Neural progenitor cell (in vitro differentiated cells): ENCODE results near the gene FYB1. TPM values are rescaled to one million over a fixed set of nuclear protein-coding genes. Genes with fewer than 3 reads are reported as not detected.
"Not testable (repeated sequence)": the region's sequence is repeated elsewhere in the genome, so short reads cannot be mapped to it uniquely, and the experiment has no call there.

Experiments used
- DNase-seq: peaks from one replicate; pipeline ENCODE4 v3.0.0-alpha.2; 2016; ENCODE audit warnings: low spot score
- H2AFZ ChIP-seq: fragments of 200-600 bp; sonication (generic); replicated peaks from 2 replicates; pipeline ENCODE4 v1.6.1; 2016; ENCODE audit warnings: antibody characterized with exemption
- H3F3A ChIP-seq: fragments of 200-600 bp; sonication (generic); 2 replicates; pipeline ENCODE4 v1.6.1; 2016; ENCODE audit warnings: antibody characterized with exemption, low read depth
- H3K27ac ChIP-seq: fragments of 200-600 bp; sonication (generic); 2 replicates; pipeline ENCODE4 v1.5.1; 2016; ENCODE audit warnings: mild to moderate bottlenecking
- H3K27me3 ChIP-seq: fragments of 200-600 bp; sonication (generic); 2 replicates; pipeline ENCODE4 v1.6.1; 2016; ENCODE audit warnings: mild to moderate bottlenecking, moderate library complexity
- H3K36me3 ChIP-seq: fragments of 200-600 bp; sonication (generic); 2 replicates; pipeline ENCODE4 v1.5.1; 2016
- H3K4me1 ChIP-seq: fragments of 200-600 bp; sonication (generic); 2 replicates; pipeline ENCODE4 v1.6.1; 2016; ENCODE audit warnings: mixed run types
- H3K4me2 ChIP-seq: fragments of 200-600 bp; sonication (generic); 2 replicates; pipeline ENCODE4 v1.6.1; 2016
- H3K4me3 ChIP-seq: fragments of 200-600 bp; sonication (generic); 2 replicates; pipeline ENCODE4 v1.5.1; 2016
- H3K79me2 ChIP-seq: fragments of 200-600 bp; sonication (generic); 2 replicates; pipeline ENCODE4 v1.6.1; 2016; ENCODE audit warnings: low read depth
- H3K9ac ChIP-seq: fragments of 200-600 bp; sonication (generic); 2 replicates; pipeline ENCODE4 v1.6.1; 2016
- H3K9me3 ChIP-seq: fragments of 200-600 bp; sonication (generic); 2 replicates; pipeline ENCODE4 v1.5.1; 2016; ENCODE audit warnings: low read depth
- H4K20me1 ChIP-seq: fragments of 200-600 bp; sonication (generic); 2 replicates; pipeline ENCODE4 v1.6.1; 2016; ENCODE audit warnings: low read depth
- H3K27ac Mint-ChIP-seq: 3 replicates; pipeline ENCODE4 v1.8.0; 2021; ENCODE audit warnings: mixed read lengths
- H3K27me3 Mint-ChIP-seq: 2 replicates; pipeline ENCODE4 v1.8.0; 2022; ENCODE audit warnings: low read depth, mild to moderate bottlenecking, inconsistent platforms, moderate library complexity, mixed read lengths; ENCODE audit not compliant: insufficient read depth
- H3K36me3 Mint-ChIP-seq: 3 replicates; pipeline ENCODE4 v1.8.0; 2021; ENCODE audit warnings: mixed read lengths
- H3K4me1 Mint-ChIP-seq: 3 replicates; pipeline ENCODE4 v1.8.0; 2021; ENCODE audit warnings: mixed read lengths
- H3K4me3 Mint-ChIP-seq: 3 replicates; pipeline ENCODE4 v1.8.0; 2021; ENCODE audit warnings: mild to moderate bottlenecking, moderate library complexity, mixed read lengths
- H3K9me3 Mint-ChIP-seq: 3 replicates; pipeline ENCODE4 v1.8.0; 2020; ENCODE audit warnings: mixed read lengths
- EZH2 ChIP-seq: fragments of 200-600 bp; sonication (generic); IDR thresholded peaks from 2 replicates; pipeline ENCODE4 v1.6.1; 2017; ENCODE audit warnings: antibody characterized with exemption, mild to moderate bottlenecking, moderate library complexity
- EZH2phosphoT487 ChIP-seq: fragments of 200-600 bp; sonication (generic); IDR thresholded peaks from 2 replicates; pipeline ENCODE4 v1.6.1; 2017; ENCODE audit warnings: antibody characterized with exemption
- total RNA-seq: library from RNA; depleted of rRNA; stranded (reverse); fragments of >200 nt; gene quantifications from 2 replicates; pipeline ENCODE4 v1.2.3, GENCODE V29; 2015; ENCODE audit warnings: low replicate concordance
- TF ChIP-seq, protein P1 (sequence below): fragments of 200-600 bp; sonication (generic); IDR thresholded peaks from 2 replicates; pipeline ENCODE4 v1.5.1; 2017; ENCODE audit warnings: antibody characterized with exemption, mild to moderate bottlenecking

FYB1 gene
- total RNA-seq, 1 donor from 2014 or later: not detected

- TF ChIP-seq, protein P1, sequence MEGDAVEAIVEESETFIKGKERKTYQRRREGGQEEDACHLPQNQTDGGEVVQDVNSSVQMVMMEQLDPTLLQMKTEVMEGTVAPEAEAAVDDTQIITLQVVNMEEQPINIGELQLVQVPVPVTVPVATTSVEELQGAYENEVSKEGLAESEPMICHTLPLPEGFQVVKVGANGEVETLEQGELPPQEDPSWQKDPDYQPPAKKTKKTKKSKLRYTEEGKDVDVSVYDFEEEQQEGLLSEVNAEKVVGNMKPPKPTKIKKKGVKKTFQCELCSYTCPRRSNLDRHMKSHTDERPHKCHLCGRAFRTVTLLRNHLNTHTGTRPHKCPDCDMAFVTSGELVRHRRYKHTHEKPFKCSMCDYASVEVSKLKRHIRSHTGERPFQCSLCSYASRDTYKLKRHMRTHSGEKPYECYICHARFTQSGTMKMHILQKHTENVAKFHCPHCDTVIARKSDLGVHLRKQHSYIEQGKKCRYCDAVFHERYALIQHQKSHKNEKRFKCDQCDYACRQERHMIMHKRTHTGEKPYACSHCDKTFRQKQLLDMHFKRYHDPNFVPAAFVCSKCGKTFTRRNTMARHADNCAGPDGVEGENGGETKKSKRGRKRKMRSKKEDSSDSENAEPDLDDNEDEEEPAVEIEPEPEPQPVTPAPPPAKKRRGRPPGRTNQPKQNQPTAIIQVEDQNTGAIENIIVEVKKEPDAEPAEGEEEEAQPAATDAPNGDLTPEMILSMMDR: no peak
- Mint-ChIP-seq H3K4me3 (no peak overlapping the region), H3K4me1 (no peaks in the 10 kb centered on the region), H3K27me3 (peaks cover 2% of the 10 kb centered on the region), H3K27ac (no peak overlapping the region), H3K36me3 (no peaks in the 10 kb centered on the region), H3K9me3 (no peaks in the 10 kb centered on the region)
- no peaks in the 10 kb centered on the region for H3K4me1 ChIP-seq
- no peaks in the 10 kb centered on the region for H4K20me1 ChIP-seq
- no peak overlapping the region for H3K4me3 ChIP-seq
- no peak for DNase-seq
- no peaks in the 10 kb centered on the region for H3K36me3 ChIP-seq
- H3K27ac ChIP-seq: no peak overlapping the region
- no peak overlapping the region for H3K4me2 ChIP-seq
- H3K9ac ChIP-seq: no peak overlapping the region
- H2AFZ ChIP-seq: no peak overlapping the region
- H3K9me3 ChIP-seq: no peaks in the 10 kb centered on the region
- no peaks in the 10 kb centered on the region for H3K27me3 ChIP-seq
- H3F3A ChIP-seq: no peaks in the 10 kb centered on the region
- no peaks in the 10 kb centered on the region for H3K79me2 ChIP-seq
Observed at GRCh38 chr5:39186289-39186688, 33.1 kb downstream of the FYB1 start.

DNA sequence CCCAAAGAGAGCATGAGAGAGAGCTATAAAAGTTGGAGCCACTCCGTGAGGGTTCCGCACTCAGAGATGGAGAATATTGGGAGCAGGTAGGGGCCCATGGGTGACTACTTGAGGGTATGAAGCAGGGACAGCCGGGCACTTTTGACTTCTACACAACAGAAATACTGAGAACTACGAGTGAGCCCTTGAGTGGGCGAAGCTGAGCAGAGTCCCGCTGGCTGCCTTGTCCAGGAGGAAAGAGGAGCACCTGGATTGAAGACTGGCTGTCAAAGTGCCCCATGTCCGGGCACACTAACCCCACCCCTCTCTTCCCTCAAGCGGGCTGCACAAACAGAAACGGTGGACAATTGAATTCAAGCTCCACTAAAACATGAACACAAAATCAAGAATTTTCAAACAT, 33.6 kb downstream of the FYB1 start:
- Mint-ChIP-seq H3K36me3 (no peaks in the 10 kb centered on the region), H3K4me1 (no peaks in the 10 kb centered on the region), H3K27me3 (peaks cover 2% of the 10 kb centered on the region), H3K4me3 (no peak overlapping the region), H3K9me3 (no peaks in the 10 kb centered on the region), H3K27ac (no peak overlapping the region)
- no peak overlapping the region for H3K27ac ChIP-seq
- no peak overlapping the region for H2AFZ ChIP-seq
- H3K79me2 ChIP-seq: no peaks in the 10 kb centered on the region
- H3K27me3 ChIP-seq: no peaks in the 10 kb centered on the region
- H3K4me2 ChIP-seq: no peak overlapping the region
- no peak for TF ChIP-seq EZH2phosphoT487
- TF ChIP-seq, protein P1: no peak
- no peak for TF ChIP-seq EZH2
- no peaks in the 10 kb centered on the region for H3K4me1 ChIP-seq
- no peaks in the 10 kb centered on the region for H3K36me3 ChIP-seq
- H4K20me1 ChIP-seq: no peaks in the 10 kb centered on the region
- no peak overlapping the region for H3K9ac ChIP-seq
- no peak overlapping the region for H3K4me3 ChIP-seq
- no peaks in the 10 kb centered on the region for H3F3A ChIP-seq
- H3K9me3 ChIP-seq: no peaks in the 10 kb centered on the region
- DNase-seq: no peak

GRCh38 chr5:39179561-39179960, 39.8 kb downstream of the FYB1 start:
- H2AFZ ChIP-seq, H3K36me3 ChIP-seq, H3K27ac Mint-ChIP-seq: not testable (repeated sequence)

GRCh38 chr5:39178861-39179260, 40.5 kb downstream of the FYB1 start:
- Histone ChIP-seq H4K20me1 (no peaks in the 10 kb centered on the region), H3K4me3 (no peak overlapping the region), H3K36me3 (no peaks in the 10 kb centered on the region), H3K4me2 (no peak overlapping the region), H3K79me2 (no peaks in the 10 kb centered on the region), H2AFZ (no peak overlapping the region), H3K27ac (no peak overlapping the region), H3K27me3 (no peaks in the 10 kb centered on the region), H3K9me3 (no peaks in the 10 kb centered on the region), H3K4me1 (no peaks in the 10 kb centered on the region), H3K9ac (no peak overlapping the region), H3F3A (no peaks in the 10 kb centered on the region)
- H3K9me3 Mint-ChIP-seq: no peaks in the 10 kb centered on the region
- TF ChIP-seq, protein P1: no peak
- TF ChIP-seq EZH2phosphoT487: no peak
- TF ChIP-seq EZH2: no peak
- no peak overlapping the region for H3K4me3 Mint-ChIP-seq
- peaks cover 3% of the 10 kb centered on the region for H3K4me1 Mint-ChIP-seq
- no peaks in the 10 kb centered on the region for H3K27me3 Mint-ChIP-seq
- H3K27ac Mint-ChIP-seq: no peak overlapping the region
- no peaks in the 10 kb centered on the region for H3K36me3 Mint-ChIP-seq
- no peak for DNase-seq

More at GRCh38 chr5:39179561-39179960, 39.8 kb downstream of the FYB1 start:
- not testable (repeated sequence) for H3K9me3 ChIP-seq, H3K9ac ChIP-seq, DNase-seq, H3K4me3 ChIP-seq, H4K20me1 ChIP-seq, H3K4me3 Mint-ChIP-seq, H3K36me3 Mint-ChIP-seq, H3F3A ChIP-seq, H3K27me3 Mint-ChIP-seq, H3K9me3 Mint-ChIP-seq, H3K4me1 ChIP-seq, H3K27ac ChIP-seq, H3K4me2 ChIP-seq, H3K27me3 ChIP-seq, H3K79me2 ChIP-seq, H3K4me1 Mint-ChIP-seq
